HEK293 (cell line): ENCODE measurements around the gene FIBP.
"Not testable (repeated sequence)": the region's sequence is repeated elsewhere in the genome, so short reads cannot be mapped to it uniquely, and the experiment has no call there.

ENCODE experiments used
- CTCF ChIA-PET: fragments of 350-600 bp; formaldehyde crosslinking; extraction: SDS; loops from one replicate; lab custom pipeline; 2021; ENCODE audit warnings: antibody characterized with exemption; lab: Yijun Ruan, JAX
- POLR2A ChIA-PET: fragments of 300-600 bp; formaldehyde crosslinking; extraction: SDS; loops from one replicate; lab custom pipeline; 2020; ENCODE audit warnings: antibody characterized with exemption, inconsistent platforms; lab: Yijun Ruan, JAX
- H3K27ac ChIP-seq: fragments of 200-500 bp; sonication (Bioruptor generic); 2 replicates; pipeline ENCODE4 v1.5.1; 2014; ENCODE audit warnings: low read depth, low read length, control low read depth, inconsistent platforms; ENCODE audit errors: extremely low read depth
- H3K36me3 ChIP-seq, 2 experiments: fragments of 200-500 bp in 1 of 2; sonication (Bioruptor generic) in 1 of 2; 1 replicate in 1 of 2; 2 replicates in 1 of 2; pipeline ENCODE4 v1.5.1; 2014 to 2017; ENCODE audit warnings: inconsistent platforms in 2 of 2, low read length in 2 of 2; ENCODE audit not compliant: control insufficient read depth in 2 of 2, insufficient read depth in 1 of 2
- H3K4me1 ChIP-seq: fragments of 200-500 bp; sonication (Bioruptor generic); 2 replicates; pipeline ENCODE4 v1.5.1; 2014; ENCODE audit warnings: mild to moderate bottlenecking, low read length, inconsistent platforms; ENCODE audit not compliant: control insufficient read depth, insufficient read depth
- H3K4me3 ChIP-seq: 2 replicates; pipeline ENCODE4 v1.5.1; 2011; ENCODE audit warnings: low read depth, mild to moderate bottlenecking, control low read depth, low read length, moderate library complexity
- H3K9me3 ChIP-seq: fragments of 200-500 bp; sonication (Bioruptor generic); 2 replicates; pipeline ENCODE4 v1.5.1; 2014; ENCODE audit warnings: low read depth, low read length, inconsistent platforms; ENCODE audit not compliant: control insufficient read depth, insufficient read depth
- EGR2 ChIP-seq: fragments of 450-650 bp; formaldehyde crosslinking; IDR thresholded peaks from 2 replicates; pipeline ENCODE4 v1.5.1; 2016; ENCODE audit warnings: low read depth, missing biosample characterization, missing genetic modification characterization
- FEZF1 ChIP-seq: fragments of 450-650 bp; formaldehyde crosslinking; IDR thresholded peaks from 2 replicates; pipeline ENCODE4 v1.5.1; 2016; ENCODE audit warnings: missing biosample characterization, missing genetic modification characterization
- GFI1B ChIP-seq: fragments of 450-650 bp; formaldehyde crosslinking; IDR thresholded peaks from 2 replicates; pipeline ENCODE4 v1.5.1; 2016; ENCODE audit warnings: missing biosample characterization, missing genetic modification characterization
- OSR2 ChIP-seq: fragments of 450-650 bp; formaldehyde crosslinking; IDR thresholded peaks from 2 replicates; pipeline ENCODE4 v1.5.1; 2016; ENCODE audit warnings: missing biosample characterization, missing genetic modification characterization
- YY1 ChIP-seq: fragments of 450-650 bp; formaldehyde crosslinking; IDR thresholded peaks from 2 replicates; pipeline ENCODE4 v1.5.1; 2018; ENCODE audit warnings: missing biosample characterization, missing genetic modification characterization
- ZNF112 ChIP-seq: fragments of 450-650 bp; formaldehyde crosslinking; IDR thresholded peaks from 2 replicates; pipeline ENCODE4 v1.5.0; 2017; ENCODE audit warnings: missing biosample characterization, missing genetic modification characterization
- ZNF138 ChIP-seq: fragments of 450-650 bp; formaldehyde crosslinking; IDR thresholded peaks from 2 replicates; pipeline ENCODE4 v1.5.1; 2016; ENCODE audit warnings: missing biosample characterization, missing genetic modification characterization, borderline replicate concordance
- ZNF155 ChIP-seq: fragments of 450-650 bp; formaldehyde crosslinking; IDR thresholded peaks from 2 replicates; pipeline ENCODE4 v1.5.1; 2016; ENCODE audit warnings: missing biosample characterization, missing genetic modification characterization
- ZNF473 ChIP-seq: fragments of 450-650 bp; formaldehyde crosslinking; IDR thresholded peaks from 2 replicates; pipeline ENCODE4 v1.5.1; 2017; ENCODE audit warnings: missing biosample characterization, missing genetic modification characterization
- ZNF48 ChIP-seq: fragments of 450-650 bp; formaldehyde crosslinking; IDR thresholded peaks from 2 replicates; pipeline ENCODE4 v1.5.1; 2016; ENCODE audit warnings: missing biosample characterization, missing genetic modification characterization
- ZNF610 ChIP-seq: fragments of 450-650 bp; formaldehyde crosslinking; IDR thresholded peaks from 2 replicates; pipeline ENCODE4 v1.5.1; 2016; ENCODE audit warnings: missing biosample characterization, missing genetic modification characterization, borderline replicate concordance
- ZNF664 ChIP-seq: fragments of 450-650 bp; formaldehyde crosslinking; IDR thresholded peaks from 2 replicates; pipeline ENCODE4 v1.5.1; 2016; ENCODE audit warnings: missing biosample characterization, missing genetic modification characterization
- ZNF677 ChIP-seq: fragments of 450-650 bp; IDR thresholded peaks from 2 replicates; pipeline ENCODE4 v1.5.0; 2018; ENCODE audit warnings: missing biosample characterization, mild to moderate bottlenecking, missing genetic modification characterization, moderate library complexity
- ZNF830 ChIP-seq: fragments of 450-650 bp; IDR thresholded peaks from 2 replicates; pipeline ENCODE4 v1.5.0; 2018; ENCODE audit warnings: missing biosample characterization, missing genetic modification characterization, low read depth, mild to moderate bottlenecking, moderate library complexity
- TF ChIP-seq, protein P1 (sequence below): fragments of 450-650 bp; formaldehyde crosslinking; IDR thresholded peaks from 2 replicates; pipeline ENCODE4 v1.5.1; 2017; ENCODE audit warnings: missing biosample characterization, missing genetic modification characterization
- TF ChIP-seq, protein P2 (sequence below): fragments of 450-650 bp; formaldehyde crosslinking; IDR thresholded peaks from 2 replicates; pipeline ENCODE4 v1.5.1; 2017; ENCODE audit warnings: missing biosample characterization, missing genetic modification characterization

The FIBP gene

DNA sequence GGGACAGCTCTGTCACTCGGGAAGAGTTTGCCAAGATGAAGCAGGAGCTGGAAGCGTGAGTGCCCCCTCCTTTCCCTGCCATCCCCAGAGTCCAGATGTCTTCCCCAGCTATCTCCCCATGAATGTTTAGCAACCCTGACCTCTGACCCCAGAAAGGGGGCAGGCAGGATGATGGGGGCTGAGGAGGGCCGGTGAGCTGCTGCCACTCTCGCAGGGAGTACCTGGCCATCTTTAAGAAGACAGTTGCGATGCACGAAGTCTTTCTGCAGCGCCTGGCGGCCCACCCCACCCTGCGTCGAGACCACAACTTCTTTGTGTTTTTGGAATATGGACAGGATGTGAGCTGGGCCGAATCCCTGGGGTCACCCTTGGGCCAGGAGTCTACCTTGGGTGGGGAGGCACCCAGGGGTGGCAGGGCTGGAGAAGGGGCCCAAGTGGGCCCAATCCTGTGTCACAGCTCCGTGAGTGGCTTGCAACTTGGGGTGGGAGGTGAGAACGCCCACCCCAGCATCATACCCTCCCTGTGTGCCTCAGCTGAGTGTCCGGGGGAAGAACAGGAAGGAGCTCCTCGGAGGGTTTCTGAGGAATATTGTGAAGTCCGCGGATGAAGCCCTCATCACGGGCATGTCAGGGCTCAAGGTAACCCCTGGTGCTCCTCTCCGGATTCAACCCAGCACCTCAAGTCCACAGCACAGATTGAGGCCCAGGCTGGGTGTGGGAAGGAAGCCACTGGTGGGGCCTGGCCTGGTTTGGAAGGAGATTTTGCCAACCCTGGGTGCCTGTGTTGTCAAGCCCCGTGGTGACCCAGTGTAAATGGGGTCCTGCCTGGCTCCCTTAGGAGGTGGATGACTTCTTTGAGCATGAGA, 37.8 kb downstream of the FIBP start (continued):
- TF ChIP-seq EGR2 (tag by site-specific recombination) (no peak), OSR2 (no peak), ZNF610 (tag by site-specific recombination) (no peak)

DNA sequence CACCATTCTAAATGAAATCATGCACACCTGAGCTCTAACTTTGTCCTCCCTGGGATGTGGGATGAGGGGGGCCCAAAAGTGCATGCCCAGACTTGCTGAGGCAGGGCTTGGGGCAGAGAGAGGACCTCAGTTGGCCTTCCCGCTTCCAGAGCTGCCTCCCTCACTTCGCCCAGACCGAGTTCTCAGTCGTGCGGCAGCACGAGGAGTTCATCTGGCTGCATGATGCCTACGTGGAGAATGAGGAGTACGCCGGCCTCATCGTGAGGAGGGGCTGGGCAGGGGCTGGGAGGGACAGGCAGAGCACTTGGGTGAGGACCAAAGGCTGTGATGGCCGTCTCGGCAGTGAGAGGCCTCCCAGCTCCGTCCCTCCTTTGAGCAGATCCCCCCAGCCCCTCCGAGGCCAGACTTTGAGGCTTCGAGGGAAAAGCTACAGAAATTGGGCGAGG, 38.5 kb downstream of the FIBP start:
- ChIA-PET CTCF (interaction anchor here (0.8 to 4.5 kb wide), 4 partner anchors 10 to 35 kb away, joined by 3 to 22 read pairs (median 6); partner anchors contain the start of genes MUS81 and SNX32), POLR2A (interaction anchor here (1.0 to 4.3 kb wide), 5 partner anchors 8 to 23 kb away, joined by 3 to 33 read pairs (median 3); partner anchors contain the start of genes CFL1, MUS81 and SNX32)
- TF ChIP-seq EGR2 (tag by site-specific recombination) (no peak), GFI1B (tag by site-specific recombination) (no peak), YY1 (tag by site-specific recombination) (no peak)

DNA sequence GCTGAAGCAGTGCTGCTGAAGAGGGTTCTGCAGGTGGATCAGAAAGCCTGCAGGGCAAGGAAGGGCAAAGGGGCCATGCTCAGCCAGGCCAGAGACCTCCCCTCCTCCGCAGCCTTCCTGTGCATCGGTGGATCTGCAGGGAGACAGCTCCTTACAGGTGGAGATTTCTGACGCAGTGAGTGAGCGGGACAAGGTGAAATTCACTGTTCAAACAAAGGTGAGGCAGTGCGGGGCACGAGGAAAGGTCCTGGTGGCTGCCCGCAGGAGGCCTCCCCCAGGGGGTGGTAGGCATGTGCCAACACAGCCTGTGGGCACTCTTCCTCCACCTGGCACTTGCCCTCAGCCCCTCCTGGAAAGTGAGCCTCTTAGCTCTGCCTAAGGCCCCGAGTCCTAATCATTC, 38.9 kb downstream of the FIBP start:
- H3K9me3 ChIP-seq = no peaks in the 10 kb centered on the region
- TF ChIP-seq ZNF664 (tag by site-specific recombination) (no peak), ZNF48 (tag by site-specific recombination) (no peak), ZNF138 (tag by site-specific recombination) (no peak), ZNF473 (no peak), ZNF155 (tag by site-specific recombination) (no peak), ZNF677 (tag by site-specific recombination) (no peak), FEZF1 (tag by site-specific recombination) (no peak), ZNF830 (tag by site-specific recombination) (no peak), ZNF112 (tag by site-specific recombination) (no peak)
- TF ChIP-seq, protein P1, sequence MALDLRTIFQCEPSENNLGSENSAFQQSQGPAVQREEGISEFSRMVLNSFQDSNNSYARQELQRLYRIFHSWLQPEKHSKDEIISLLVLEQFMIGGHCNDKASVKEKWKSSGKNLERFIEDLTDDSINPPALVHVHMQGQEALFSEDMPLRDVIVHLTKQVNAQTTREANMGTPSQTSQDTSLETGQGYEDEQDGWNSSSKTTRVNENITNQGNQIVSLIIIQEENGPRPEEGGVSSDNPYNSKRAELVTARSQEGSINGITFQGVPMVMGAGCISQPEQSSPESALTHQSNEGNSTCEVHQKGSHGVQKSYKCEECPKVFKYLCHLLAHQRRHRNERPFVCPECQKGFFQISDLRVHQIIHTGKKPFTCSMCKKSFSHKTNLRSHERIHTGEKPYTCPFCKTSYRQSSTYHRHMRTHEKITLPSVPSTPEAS (tag by site-specific recombination) = no peak
- TF ChIP-seq, protein P2, sequence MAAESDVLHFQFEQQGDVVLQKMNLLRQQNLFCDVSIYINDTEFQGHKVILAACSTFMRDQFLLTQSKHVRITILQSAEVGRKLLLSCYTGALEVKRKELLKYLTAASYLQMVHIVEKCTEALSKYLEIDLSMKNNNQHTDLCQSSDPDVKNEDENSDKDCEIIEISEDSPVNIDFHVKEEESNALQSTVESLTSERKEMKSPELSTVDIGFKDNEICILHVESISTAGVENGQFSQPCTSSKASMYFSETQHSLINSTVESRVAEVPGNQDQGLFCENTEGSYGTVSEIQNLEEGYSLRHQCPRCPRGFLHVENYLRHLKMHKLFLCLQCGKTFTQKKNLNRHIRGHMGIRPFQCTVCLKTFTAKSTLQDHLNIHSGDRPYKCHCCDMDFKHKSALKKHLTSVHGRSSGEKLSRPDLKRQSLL = no peak
- TF ChIP-seq, all 188 proteins: peak for 0
- Histone ChIP-seq H3K4me1 (no peaks in the 10 kb centered on the region), H3K27ac (no peak overlapping the region), H3K36me3 (peaks cover 0 to 32% of the 10 kb centered on the region in 2 experiments; a peak in 1 of 3 replicates), H3K4me3 (no peak overlapping the region)
- ChIA-PET POLR2A (interaction anchor here (1.0 to 4.3 kb wide), 5 partner anchors 9 to 22 kb away, joined by 3 to 33 read pairs (median 3); partner anchors contain the start of genes CFL1, MUS81 and SNX32), CTCF (interaction anchor here (2.3 to 4.5 kb wide), 2 partner anchors 11 to 36 kb away, joined by 9 to 22 read pairs; partner anchors contain the start of gene MUS81)

More for the DNA sequence above, 38.5 kb downstream of the FIBP start:
- H3K4me3 ChIP-seq = no peak overlapping the region
- H3K27ac ChIP-seq = no peak overlapping the region
- H3K36me3 ChIP-seq = peaks cover 0 to 36% of the 10 kb centered on the region in 2 experiments; a peak in 1 of 3 replicates
- H3K4me1 ChIP-seq = no peaks in the 10 kb centered on the region
- H3K9me3 ChIP-seq = no peaks in the 10 kb centered on the region

DNA sequence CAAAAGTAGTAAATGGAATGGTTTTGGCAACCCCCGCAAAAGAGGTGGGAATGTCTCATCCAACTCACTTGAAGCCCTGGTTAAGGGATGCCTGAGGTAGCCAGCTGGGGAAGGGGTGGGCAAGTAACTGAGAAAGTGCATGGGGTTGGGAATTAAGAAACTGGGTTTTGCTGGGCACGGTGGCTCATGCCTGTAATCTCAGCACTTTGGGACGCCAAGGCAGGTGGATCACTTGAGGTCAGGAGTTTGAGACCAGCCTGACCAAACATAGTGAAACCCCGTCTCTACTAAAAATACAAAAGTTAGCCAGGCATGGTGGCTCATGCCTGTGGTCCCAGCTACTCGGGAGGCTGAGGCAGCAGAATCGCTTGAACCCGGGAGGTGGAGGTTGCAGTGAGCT, 39.6 kb downstream of the FIBP start:
- H3K27ac ChIP-seq, H3K4me3 ChIP-seq, H3K4me1 ChIP-seq, H3K9me3 ChIP-seq: not testable (repeated sequence)
- ChIA-PET POLR2A (interaction anchor here (0.7 to 4.3 kb wide), 4 partner anchors 10 to 305 kb away, joined by 3 to 33 read pairs (median 9); partner anchors contain the start of genes CFL1 and MUS81), CTCF (interaction anchor here (0.7 to 4.5 kb wide), 3 partner anchors 11 to 265 kb away, joined by 3 to 22 read pairs (median 9); partner anchors contain the start of gene MUS81)
- peaks cover 0 to 25% of the 10 kb centered on the region in 2 experiments; a peak in 1 of 3 replicates for H3K36me3 ChIP-seq
